Measurements from ENCODE around the gene CCDC157.
A peak's percentile ranks its signal among the peaks of the same experiment; 100 is the strongest.

Gene CCDC157

DNA sequence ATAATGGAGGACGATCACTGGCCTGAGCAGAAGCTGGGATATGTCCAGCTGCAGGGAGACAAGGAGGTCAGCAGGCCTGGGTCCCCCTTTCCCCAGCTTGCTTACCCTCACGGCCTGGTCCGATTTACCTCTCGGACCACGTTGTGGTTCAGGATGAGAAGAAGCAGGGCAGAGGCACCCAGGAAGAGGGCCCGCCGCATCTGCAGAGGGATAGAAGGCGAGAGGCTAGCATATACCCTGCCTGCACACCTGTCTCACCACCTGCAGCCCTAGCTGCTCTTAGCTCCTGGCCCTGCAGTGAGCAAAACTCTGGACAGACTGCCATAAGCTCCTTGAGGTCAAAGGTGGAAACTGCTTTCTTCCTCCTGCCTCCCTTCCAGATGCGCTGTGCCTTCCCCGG lies 29.1 kb downstream of the CCDC157 start:
- Histone ChIP-seq H3K27ac (ENCODE audit: low read depth, low read length, poor library complexity, severe bottlenecking) (no peak overlapping the region), H2AFZ (ENCODE audit: low read length) (no peak overlapping the region), H3K4me3 (ENCODE audit: low read depth, low read length, poor library complexity, severe bottlenecking) (no peak overlapping the region), H3K9ac (ENCODE audit: low read length) (no peak overlapping the region), H3K9me2 (ENCODE audit: low read depth, low read length) (no peaks in the 10 kb centered on the region), H3K4me2 (ENCODE audit: low read length) (no peak overlapping the region), H3F3A (ENCODE audit: insufficient read depth, low read length) (no peaks in the 10 kb centered on the region), H3K9me3 (ENCODE audit: low read length) (peaks cover 6% of the 10 kb centered on the region), H4K20me1 (ENCODE audit: insufficient read depth, low read length) (no peaks in the 10 kb centered on the region), H3K36me3 (ENCODE audit: insufficient read depth, low read length) (peaks cover 6% of the 10 kb centered on the region; the same call in 1 of the 2 replicates), H3K27me3 (ENCODE audit: insufficient read depth, low read length) (no peaks in the 10 kb centered on the region; the same call in 1 of the 2 replicates), H3K79me2 (ENCODE audit: insufficient read depth, low read length) (no peaks in the 10 kb centered on the region), H3K4me1 (ENCODE audit: insufficient read depth, low read length, severe bottlenecking) (peaks cover 9% of the 10 kb centered on the region)
- TF ChIP-seq EZH2 (IDR thresholded peaks at IDR 0.05; ENCODE audit: borderline replicate concordance, low read length) (no peak), CTCF (IDR thresholded peaks at IDR 0.05; ENCODE audit: low read length) (no peak)

- no peak for TF ChIP-seq CTCF (IDR thresholded peaks at IDR 0.05; ENCODE audit: low read length)
- no peak for TF ChIP-seq EZH2 (IDR thresholded peaks at IDR 0.05; ENCODE audit: borderline replicate concordance, low read length)
- Histone ChIP-seq H3K4me3 (ENCODE audit: low read depth, low read length, poor library complexity, severe bottlenecking) (peak overlapping the region; percentile 52), H4K20me1 (ENCODE audit: insufficient read depth, low read length) (no peaks in the 10 kb centered on the region), H3K9me2 (ENCODE audit: low read depth, low read length) (no peaks in the 10 kb centered on the region), H3K4me2 (ENCODE audit: low read length) (peak overlapping the region; percentile 63), H3K36me3 (ENCODE audit: insufficient read depth, low read length) (peaks cover 6% of the 10 kb centered on the region; the same call in 1 of the 2 replicates), H3K27ac (ENCODE audit: low read depth, low read length, poor library complexity, severe bottlenecking) (no peak overlapping the region), H3K27me3 (ENCODE audit: insufficient read depth, low read length) (no peaks in the 10 kb centered on the region; the same call in 1 of the 2 replicates), H3K9me3 (ENCODE audit: low read length) (peaks cover 7% of the 10 kb centered on the region), H3F3A (ENCODE audit: insufficient read depth, low read length) (no peaks in the 10 kb centered on the region), H3K79me2 (ENCODE audit: insufficient read depth, low read length) (no peaks in the 10 kb centered on the region), H3K4me1 (ENCODE audit: insufficient read depth, low read length, severe bottlenecking) (peaks cover 15% of the 10 kb centered on the region), H3K9ac (ENCODE audit: low read length) (peak overlapping the region; percentile 50; the same call in 1 of the 2 replicates), H2AFZ (ENCODE audit: low read length) (no peak overlapping the region)
These were observed 29.8 kb downstream of the CCDC157 start for GRCh38 chr22:30386608-30386959.

- Histone ChIP-seq H3K9me2 (ENCODE audit: low read depth, low read length) (no peaks in the 10 kb centered on the region), H3K4me3 (ENCODE audit: low read depth, low read length, poor library complexity, severe bottlenecking) (peak within 1 kb of the TSS; percentile 52), H3K4me2 (ENCODE audit: low read length) (peak within 1 kb of the TSS; percentile 68), H4K20me1 (ENCODE audit: insufficient read depth, low read length) (no peaks in the 10 kb centered on the region), H3K4me1 (ENCODE audit: insufficient read depth, low read length, severe bottlenecking) (peaks cover 20% of the 10 kb centered on the region), H3K36me3 (ENCODE audit: insufficient read depth, low read length) (peaks cover 6% of the 10 kb centered on the region; the same call in 1 of the 2 replicates), H3K27me3 (ENCODE audit: insufficient read depth, low read length) (no peaks in the 10 kb centered on the region; the same call in 1 of the 2 replicates), H3K9me3 (ENCODE audit: low read length) (peaks cover 7% of the 10 kb centered on the region), H3K27ac (ENCODE audit: low read depth, low read length, poor library complexity, severe bottlenecking) (no peak within 1 kb of the TSS), H3F3A (ENCODE audit: insufficient read depth, low read length) (no peaks in the 10 kb centered on the region), H3K79me2 (ENCODE audit: insufficient read depth, low read length) (no peaks in the 10 kb centered on the region), H3K9ac (ENCODE audit: low read length) (peak within 1 kb of the TSS; percentile 50; the same call in 1 of the 2 replicates), H2AFZ (ENCODE audit: low read length) (0 out of 2 replicates have a peak within 1 kb of the TSS, but pooled peaks have one; percentile 63)
- TF ChIP-seq CTCF (IDR thresholded peaks at IDR 0.05; ENCODE audit: low read length): peak; percentile 77
- no peak for TF ChIP-seq EZH2 (IDR thresholded peaks at IDR 0.05; ENCODE audit: borderline replicate concordance, low read length)
These were observed 30.4 kb downstream of the CCDC157 start, which contains the start of gene RNF215 for GRCh38 chr22:30386960-30387827. Gene RNF215 (minus strand): TSS chr22:30387411. CDS start chr22:30387313, 98 bp downstream.
